Liver (tissue), 9 donors: ENCODE results near the gene SYNDIG1. TPM values are rescaled to one million over a fixed set of nuclear protein-coding genes. Genes with fewer than 3 reads are reported as not detected.

Source experiments
- DNase-seq: peaks from one replicate; pipeline ENCODE4 v3.0.0-alpha.2; 2017; ENCODE audit warnings: low spot score
- H3K27ac ChIP-seq, 2 donors: one replicate each; pipeline ENCODE4 v1.7.0; 2013; ENCODE audit warnings: inconsistent platforms in 2 of 2, low read length in 2 of 2, control low read depth in 1 of 2, low read depth in 1 of 2, mild to moderate bottlenecking in 1 of 2
- H3K27me3 ChIP-seq, 4 donors: one replicate each; pipeline versions ENCODE4 v1.6.1 to v1.7.0; 2013; ENCODE audit warnings: low read length in 3 of 4, inconsistent platforms in 1 of 4, mild to moderate bottlenecking in 1 of 4, moderate library complexity in 1 of 4; ENCODE audit not compliant: control insufficient read depth in 4 of 4, insufficient read depth in 4 of 4
- H3K36me3 ChIP-seq, 4 donors: one replicate each; pipeline versions ENCODE4 v1.6.1 to v1.7.0; 2013; ENCODE audit warnings: low read length in 3 of 4, mild to moderate bottlenecking in 3 of 4, low read depth in 1 of 4, moderate library complexity in 1 of 4; ENCODE audit not compliant: control insufficient read depth in 4 of 4, insufficient read depth in 3 of 4
- H3K4me1 ChIP-seq, 4 donors: one replicate each; pipeline versions ENCODE4 v1.6.1 to v1.7.0; 2013; ENCODE audit warnings: low read length in 3 of 4, mild to moderate bottlenecking in 3 of 4, moderate library complexity in 1 of 4; ENCODE audit not compliant: control insufficient read depth in 4 of 4, insufficient read depth in 4 of 4
- H3K4me3 ChIP-seq, 3 donors: one replicate each; pipeline versions ENCODE4 v1.6.1 to v1.7.0; 2013; ENCODE audit warnings: low read length in 3 of 3, control low read depth in 1 of 3, low read depth in 1 of 3, mild to moderate bottlenecking in 1 of 3
- H3K9ac ChIP-seq, 2 donors: one replicate each; pipeline ENCODE4 v1.7.0; 2013; ENCODE audit warnings: low read length in 2 of 2, mild to moderate bottlenecking in 2 of 2, moderate library complexity in 2 of 2, control low read depth in 1 of 2, low read depth in 1 of 2
- H3K9me3 ChIP-seq, 4 donors: one replicate each; pipeline versions ENCODE4 v1.6.1 to v1.7.0; 2013; ENCODE audit warnings: low read length in 3 of 4; ENCODE audit not compliant: control insufficient read depth in 4 of 4
- CTCF ChIP-seq: fragments of 150-350 bp; IDR thresholded peaks from 2 replicates; pipeline ENCODE4 v1.5.1; 2017; ENCODE audit warnings: improper control_type of control experiment, low read depth, low read length; ENCODE audit not compliant: missing input control
- GABPA ChIP-seq, 2 donors: IDR thresholded peaks in 1 of 2; conservative IDR thresholded peaks in 1 of 2; 2 replicates each; pipeline ENCODE4 v1.6.1; 2016; ENCODE audit warnings: antibody characterized with exemption in 2 of 2, mild to moderate bottlenecking in 1 of 2, moderate library complexity in 1 of 2
- HNF4A ChIP-seq, 2 donors: conservative IDR thresholded peaks; 2 replicates each; pipeline ENCODE4 v1.6.1; 2016; ENCODE audit warnings: antibody characterized with exemption in 2 of 2, mild to moderate bottlenecking in 2 of 2
- HNF4G ChIP-seq: IDR thresholded peaks from 2 replicates; pipeline ENCODE4 v1.6.1; 2016; ENCODE audit warnings: antibody characterized with exemption
- SP1 ChIP-seq: IDR thresholded peaks from 2 replicates; pipeline ENCODE4 v1.6.1; 2018; ENCODE audit warnings: antibody characterized with exemption, mild to moderate bottlenecking
- TAF1 ChIP-seq: conservative IDR thresholded peaks from 2 replicates; pipeline ENCODE4 v1.6.1; 2016; ENCODE audit warnings: antibody characterized with exemption, mild to moderate bottlenecking
- YY1 ChIP-seq: IDR thresholded peaks from 2 replicates; pipeline ENCODE4 v1.6.1; 2016; ENCODE audit warnings: antibody characterized with exemption, mild to moderate bottlenecking
- WGBS: extraction: QIAGEN DNeasy Blood & Tissue Kit; methylation state at CpG from one replicate; pipeline ENCODE4 v1.1.7; 2013; 5-methylcytosine and 5-hydroxymethylcytosine counted together
- polyA plus RNA-seq, 2 donors: library from polyadenylated mRNA; stranded (reverse) in 1 of 2; unstranded in 1 of 2; fragments of 200-250 nt in 1 of 2; fragments of >200 nt in 1 of 2; fragmentation: Nextera tagmentation in 1 of 2; extraction: Ambion mirVana in 1 of 2; gene quantifications; one replicate each; pipeline versions ENCODE4 v1.2.1 to v1.2.3, GENCODE V29; 2013 to 2015
- total RNA-seq, 2 donors: library from RNA; depleted of rRNA; stranded (reverse); fragments of >200 nt; gene quantifications; one replicate each; pipeline ENCODE4 v1.2.3, GENCODE V29; 2014
- TF ChIP-seq, protein P1 (sequence below): IDR thresholded peaks from 2 replicates; pipeline ENCODE4 v1.6.1; 2016; ENCODE audit warnings: antibody characterized with exemption
- TF ChIP-seq, protein P2 (sequence below): IDR thresholded peaks from 2 replicates; pipeline ENCODE4 v1.6.1; 2016; ENCODE audit warnings: antibody characterized with exemption
- TF ChIP-seq, protein P3 (sequence below): IDR thresholded peaks from 2 replicates; pipeline ENCODE4 v1.6.1; 2016; ENCODE audit warnings: antibody characterized with exemption, mild to moderate bottlenecking
- TF ChIP-seq, protein P4 (sequence below): IDR thresholded peaks from 2 replicates; pipeline ENCODE4 v1.6.1; 2016; ENCODE audit warnings: antibody characterized with exemption
- donor health status: healthy.
- donor health status: healthy.
- donor health status: healthy.
- donor health status: healthy.
- donor health status: healthy.

Gene SYNDIG1
- total and polyA plus RNA-seq, 4 donors, result 0.05 to 0.08 TPM; not detected in 2

GRCh38 chr20:24484081-24484450 is 14.6 kb downstream of the SYNDIG1 start:
- no peak overlapping the region for H3K4me3 ChIP-seq
- WGBS, result 63% methylated on average over 8 of the region's 8 CpGs
- no peak overlapping the region for H3K9ac ChIP-seq
- H3K4me1 ChIP-seq, result no peaks in the 10 kb centered on the region
- no peaks in the 10 kb centered on the region for H3K36me3 ChIP-seq
- DNase-seq, result no peak
- H3K27me3 ChIP-seq, result peaks cover 0 to 9% (median 0%) of the 10 kb centered on the region in 4 donors
- H3K9me3 ChIP-seq, result no peaks in the 10 kb centered on the region
- no peak overlapping the region for H3K27ac ChIP-seq
- TF ChIP-seq YY1, result no peak
- TF ChIP-seq, protein P1, sequence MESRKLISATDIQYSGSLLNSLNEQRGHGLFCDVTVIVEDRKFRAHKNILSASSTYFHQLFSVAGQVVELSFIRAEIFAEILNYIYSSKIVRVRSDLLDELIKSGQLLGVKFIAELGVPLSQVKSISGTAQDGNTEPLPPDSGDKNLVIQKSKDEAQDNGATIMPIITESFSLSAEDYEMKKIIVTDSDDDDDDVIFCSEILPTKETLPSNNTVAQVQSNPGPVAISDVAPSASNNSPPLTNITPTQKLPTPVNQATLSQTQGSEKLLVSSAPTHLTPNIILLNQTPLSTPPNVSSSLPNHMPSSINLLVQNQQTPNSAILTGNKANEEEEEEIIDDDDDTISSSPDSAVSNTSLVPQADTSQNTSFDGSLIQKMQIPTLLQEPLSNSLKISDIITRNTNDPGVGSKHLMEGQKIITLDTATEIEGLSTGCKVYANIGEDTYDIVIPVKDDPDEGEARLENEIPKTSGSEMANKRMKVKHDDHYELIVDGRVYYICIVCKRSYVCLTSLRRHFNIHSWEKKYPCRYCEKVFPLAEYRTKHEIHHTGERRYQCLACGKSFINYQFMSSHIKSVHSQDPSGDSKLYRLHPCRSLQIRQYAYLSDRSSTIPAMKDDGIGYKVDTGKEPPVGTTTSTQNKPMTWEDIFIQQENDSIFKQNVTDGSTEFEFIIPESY, result no peak
- TF ChIP-seq, protein P2, sequence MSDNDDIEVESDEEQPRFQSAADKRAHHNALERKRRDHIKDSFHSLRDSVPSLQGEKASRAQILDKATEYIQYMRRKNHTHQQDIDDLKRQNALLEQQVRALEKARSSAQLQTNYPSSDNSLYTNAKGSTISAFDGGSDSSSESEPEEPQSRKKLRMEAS, result no peak
- no peak for TF ChIP-seq GABPA (IDR thresholded peaks at IDR 0.05 in 1 of 2, conservative IDR thresholded peaks at IDR 0.05 in 1 of 2)
- no peak for TF ChIP-seq TAF1

DNA sequence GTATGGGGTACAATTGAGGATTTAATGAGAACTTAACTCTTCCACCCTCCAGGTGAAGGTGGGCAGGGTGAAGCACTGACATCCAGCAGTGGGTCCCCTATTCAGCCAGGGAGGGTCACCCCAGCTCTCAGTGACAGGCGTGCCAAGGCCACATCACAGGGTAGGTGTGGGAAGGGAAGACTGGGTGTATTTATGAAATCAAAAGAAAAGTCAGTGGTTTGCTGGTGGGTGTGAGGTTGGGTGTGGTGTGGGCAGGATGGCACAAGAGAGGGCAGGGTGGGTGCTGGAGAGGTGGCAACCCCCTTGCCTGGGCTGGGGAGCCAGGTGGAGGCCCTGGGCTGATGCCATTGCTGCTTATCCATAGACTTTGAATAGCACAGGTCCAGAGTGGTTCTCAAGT is 16.6 kb downstream of the SYNDIG1 start:
- TF ChIP-seq, protein P1, result no peak
- TF ChIP-seq, protein P3, sequence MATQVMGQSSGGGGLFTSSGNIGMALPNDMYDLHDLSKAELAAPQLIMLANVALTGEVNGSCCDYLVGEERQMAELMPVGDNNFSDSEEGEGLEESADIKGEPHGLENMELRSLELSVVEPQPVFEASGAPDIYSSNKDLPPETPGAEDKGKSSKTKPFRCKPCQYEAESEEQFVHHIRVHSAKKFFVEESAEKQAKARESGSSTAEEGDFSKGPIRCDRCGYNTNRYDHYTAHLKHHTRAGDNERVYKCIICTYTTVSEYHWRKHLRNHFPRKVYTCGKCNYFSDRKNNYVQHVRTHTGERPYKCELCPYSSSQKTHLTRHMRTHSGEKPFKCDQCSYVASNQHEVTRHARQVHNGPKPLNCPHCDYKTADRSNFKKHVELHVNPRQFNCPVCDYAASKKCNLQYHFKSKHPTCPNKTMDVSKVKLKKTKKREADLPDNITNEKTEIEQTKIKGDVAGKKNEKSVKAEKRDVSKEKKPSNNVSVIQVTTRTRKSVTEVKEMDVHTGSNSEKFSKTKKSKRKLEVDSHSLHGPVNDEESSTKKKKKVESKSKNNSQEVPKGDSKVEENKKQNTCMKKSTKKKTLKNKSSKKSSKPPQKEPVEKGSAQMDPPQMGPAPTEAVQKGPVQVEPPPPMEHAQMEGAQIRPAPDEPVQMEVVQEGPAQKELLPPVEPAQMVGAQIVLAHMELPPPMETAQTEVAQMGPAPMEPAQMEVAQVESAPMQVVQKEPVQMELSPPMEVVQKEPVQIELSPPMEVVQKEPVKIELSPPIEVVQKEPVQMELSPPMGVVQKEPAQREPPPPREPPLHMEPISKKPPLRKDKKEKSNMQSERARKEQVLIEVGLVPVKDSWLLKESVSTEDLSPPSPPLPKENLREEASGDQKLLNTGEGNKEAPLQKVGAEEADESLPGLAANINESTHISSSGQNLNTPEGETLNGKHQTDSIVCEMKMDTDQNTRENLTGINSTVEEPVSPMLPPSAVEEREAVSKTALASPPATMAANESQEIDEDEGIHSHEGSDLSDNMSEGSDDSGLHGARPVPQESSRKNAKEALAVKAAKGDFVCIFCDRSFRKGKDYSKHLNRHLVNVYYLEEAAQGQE, result no peak
- TF ChIP-seq GABPA (IDR thresholded peaks at IDR 0.05 in 1 of 2, conservative IDR thresholded peaks at IDR 0.05 in 1 of 2) (no peak), SP1 (no peak)
- Histone ChIP-seq H3K4me1 (no peaks in the 10 kb centered on the region), H3K4me3 (no peak overlapping the region), H3K9ac (no peak overlapping the region), H3K27me3 (peaks cover 0 to 6% (median 0%) of the 10 kb centered on the region in 4 donors), H3K27ac (no peak overlapping the region), H3K36me3 (no peaks in the 10 kb centered on the region), H3K9me3 (no peaks in the 10 kb centered on the region)
- 60% methylated on average over 1 of the region's 1 CpG for WGBS
- DNase-seq, result no peak

GRCh38 chr20:24487240-24487639 is 17.8 kb downstream of the SYNDIG1 start:
- DNase-seq, result no peak
- TF ChIP-seq, protein P4, sequence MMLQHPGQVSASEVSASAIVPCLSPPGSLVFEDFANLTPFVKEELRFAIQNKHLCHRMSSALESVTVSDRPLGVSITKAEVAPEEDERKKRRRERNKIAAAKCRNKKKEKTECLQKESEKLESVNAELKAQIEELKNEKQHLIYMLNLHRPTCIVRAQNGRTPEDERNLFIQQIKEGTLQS, result no peak
- TF ChIP-seq CTCF (no peak), HNF4G (no peak), HNF4A (conservative IDR thresholded peaks at IDR 0.05) (no peak), YY1 (no peak)
- TF ChIP-seq, protein P2, result no peak
- TF ChIP-seq, protein P1, result no peak
- Histone ChIP-seq H3K9me3 (no peaks in the 10 kb centered on the region), H3K4me3 (no peak overlapping the region), H3K27me3 (peaks cover 0 to 6% (median 0%) of the 10 kb centered on the region in 4 donors), H3K27ac (no peak overlapping the region), H3K4me1 (no peaks in the 10 kb centered on the region), H3K36me3 (no peaks in the 10 kb centered on the region), H3K9ac (no peak overlapping the region)
- 62% methylated on average over 4 of the region's 4 CpGs for WGBS
